DND-41 (cell line): ENCODE data around the gene FIZ1.

Experiments
- EZH2 ChIP-seq: IDR thresholded peaks from 3 replicates; pipeline ENCODE4 v1.6.1; 2012; ENCODE audit warnings: borderline replicate concordance, low read depth, mild to moderate bottlenecking, moderate library complexity, low read length, inconsistent platforms; ENCODE audit not compliant: severe bottlenecking
- TF ChIP-seq, protein P1 (sequence below): IDR thresholded peaks from 2 replicates; pipeline ENCODE4 v1.5.1; 2012; ENCODE audit warnings: borderline replicate concordance, low read length, moderate library complexity, mild to moderate bottlenecking; ENCODE audit not compliant: poor library complexity, severe bottlenecking; ENCODE audit errors: extremely low read depth

DNA sequence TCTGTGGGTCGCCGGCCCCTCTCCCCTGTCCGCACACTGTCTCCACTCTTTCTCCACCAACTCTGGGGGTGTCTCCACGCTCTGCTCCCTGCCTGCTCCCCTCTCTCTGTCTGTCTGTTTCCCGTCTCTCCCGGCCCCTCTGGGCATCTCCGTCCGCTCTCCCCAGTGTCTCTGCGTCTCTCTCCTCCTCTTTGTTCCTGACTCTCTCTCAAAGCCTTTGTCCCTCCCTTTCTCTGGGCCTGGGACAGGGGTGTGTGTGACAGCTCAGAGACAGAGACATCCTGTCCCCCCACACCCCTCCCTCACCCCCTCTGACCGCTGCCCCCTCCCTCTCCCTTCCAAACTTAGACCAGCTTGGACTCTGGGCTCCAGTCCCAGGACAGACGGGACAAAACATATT lies 53.3 kb downstream of the FIZ1 start:
- TF ChIP-seq, protein P1, sequence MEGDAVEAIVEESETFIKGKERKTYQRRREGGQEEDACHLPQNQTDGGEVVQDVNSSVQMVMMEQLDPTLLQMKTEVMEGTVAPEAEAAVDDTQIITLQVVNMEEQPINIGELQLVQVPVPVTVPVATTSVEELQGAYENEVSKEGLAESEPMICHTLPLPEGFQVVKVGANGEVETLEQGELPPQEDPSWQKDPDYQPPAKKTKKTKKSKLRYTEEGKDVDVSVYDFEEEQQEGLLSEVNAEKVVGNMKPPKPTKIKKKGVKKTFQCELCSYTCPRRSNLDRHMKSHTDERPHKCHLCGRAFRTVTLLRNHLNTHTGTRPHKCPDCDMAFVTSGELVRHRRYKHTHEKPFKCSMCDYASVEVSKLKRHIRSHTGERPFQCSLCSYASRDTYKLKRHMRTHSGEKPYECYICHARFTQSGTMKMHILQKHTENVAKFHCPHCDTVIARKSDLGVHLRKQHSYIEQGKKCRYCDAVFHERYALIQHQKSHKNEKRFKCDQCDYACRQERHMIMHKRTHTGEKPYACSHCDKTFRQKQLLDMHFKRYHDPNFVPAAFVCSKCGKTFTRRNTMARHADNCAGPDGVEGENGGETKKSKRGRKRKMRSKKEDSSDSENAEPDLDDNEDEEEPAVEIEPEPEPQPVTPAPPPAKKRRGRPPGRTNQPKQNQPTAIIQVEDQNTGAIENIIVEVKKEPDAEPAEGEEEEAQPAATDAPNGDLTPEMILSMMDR: no peak
- TF ChIP-seq EZH2: no peak
